ENCODE measurements around the gene KLK1.

KLK1 gene

GRCh38 chr19:50799547-50799851 is 24.1 kb downstream of the KLK1 start:
- Histone ChIP-seq H3K9me3 (ENCODE audit: control insufficient read depth, low read length) (no peaks in the 10 kb centered on the region), H3K36me3 (ENCODE audit: control insufficient read depth, insufficient read depth, low read length) (peaks cover 25% of the 10 kb centered on the region), H3K27ac (ENCODE audit: insufficient read depth, low read length, poor library complexity, severe bottlenecking) (no peak overlapping the region), H3K4me3 (ENCODE audit: insufficient read depth, low read depth, low read length, poor library complexity, severe bottlenecking) (no peak overlapping the region), H3K4me1 (ENCODE audit: control insufficient read depth, insufficient read depth, low read length, poor library complexity, severe bottlenecking) (peaks cover 9% of the 10 kb centered on the region), H3K27me3 (replicated peaks; ENCODE audit: control insufficient read depth, insufficient read depth, low read length, poor library complexity, severe bottlenecking) (no peaks in the 10 kb centered on the region)
- no peak for DNase-seq

GRCh38 chr19:50798659-50799546 is 24.7 kb downstream of the KLK1 start:
- Histone ChIP-seq H3K4me3 (ENCODE audit: insufficient read depth, low read depth, low read length, poor library complexity, severe bottlenecking) (no peak overlapping the region), H3K4me1 (ENCODE audit: control insufficient read depth, insufficient read depth, low read length, poor library complexity, severe bottlenecking) (peaks cover 9% of the 10 kb centered on the region), H3K27ac (ENCODE audit: insufficient read depth, low read length, poor library complexity, severe bottlenecking) (no peak overlapping the region), H3K27me3 (replicated peaks; ENCODE audit: control insufficient read depth, insufficient read depth, low read length, poor library complexity, severe bottlenecking) (no peaks in the 10 kb centered on the region), H3K36me3 (ENCODE audit: control insufficient read depth, insufficient read depth, low read length) (peaks cover 25% of the 10 kb centered on the region), H3K9me3 (ENCODE audit: control insufficient read depth, low read length) (no peaks in the 10 kb centered on the region)
- no peak for DNase-seq

GRCh38 chr19:50797781-50798658 is 25.6 kb downstream of the KLK1 start:
- H3K36me3 ChIP-seq (ENCODE audit: control insufficient read depth, insufficient read depth, low read length): peaks cover 25% of the 10 kb centered on the region
- H3K27ac ChIP-seq (ENCODE audit: insufficient read depth, low read length, poor library complexity, severe bottlenecking): no peak overlapping the region
- DNase-seq: no peak
- H3K4me1 ChIP-seq (ENCODE audit: control insufficient read depth, insufficient read depth, low read length, poor library complexity, severe bottlenecking): peaks cover under 1% of the 10 kb centered on the region
- H3K27me3 ChIP-seq (replicated peaks; ENCODE audit: control insufficient read depth, insufficient read depth, low read length, poor library complexity, severe bottlenecking): no peaks in the 10 kb centered on the region
- H3K4me3 ChIP-seq (ENCODE audit: insufficient read depth, low read depth, low read length, poor library complexity, severe bottlenecking): no peak overlapping the region
- no peaks in the 10 kb centered on the region for H3K9me3 ChIP-seq (ENCODE audit: control insufficient read depth, low read length)

GRCh38 chr19:50797429-50797780 is 26.2 kb downstream of the KLK1 start:
- no peaks in the 10 kb centered on the region for H3K27me3 ChIP-seq (replicated peaks; ENCODE audit: control insufficient read depth, insufficient read depth, low read length, poor library complexity, severe bottlenecking)
- no peak for DNase-seq
- no peaks in the 10 kb centered on the region for H3K4me1 ChIP-seq (ENCODE audit: control insufficient read depth, insufficient read depth, low read length, poor library complexity, severe bottlenecking)
- H3K9me3 ChIP-seq (ENCODE audit: control insufficient read depth, low read length): no peaks in the 10 kb centered on the region
- H3K27ac ChIP-seq (ENCODE audit: insufficient read depth, low read length, poor library complexity, severe bottlenecking): no peak overlapping the region
- peaks cover 25% of the 10 kb centered on the region for H3K36me3 ChIP-seq (ENCODE audit: control insufficient read depth, insufficient read depth, low read length)
- no peak overlapping the region for H3K4me3 ChIP-seq (ENCODE audit: insufficient read depth, low read depth, low read length, poor library complexity, severe bottlenecking)

- no peaks in the 10 kb centered on the region for H3K4me1 ChIP-seq (ENCODE audit: control insufficient read depth, insufficient read depth, low read length, poor library complexity, severe bottlenecking)
- H3K27me3 ChIP-seq (replicated peaks; ENCODE audit: control insufficient read depth, insufficient read depth, low read length, poor library complexity, severe bottlenecking): no peaks in the 10 kb centered on the region
- no peaks in the 10 kb centered on the region for H3K9me3 ChIP-seq (ENCODE audit: control insufficient read depth, low read length)
- H3K4me3 ChIP-seq (ENCODE audit: insufficient read depth, low read depth, low read length, poor library complexity, severe bottlenecking): no peak overlapping the region
- peaks cover 21% of the 10 kb centered on the region for H3K36me3 ChIP-seq (ENCODE audit: control insufficient read depth, insufficient read depth, low read length)
- H3K27ac ChIP-seq (ENCODE audit: insufficient read depth, low read length, poor library complexity, severe bottlenecking): no peak overlapping the region
- no peak for DNase-seq
These were observed 26.8 kb downstream of the KLK1 start for GRCh38 chr19:50796634-50797428.

GRCh38 chr19:50796128-50796633 is 27.4 kb downstream of the KLK1 start:
- H3K9me3 ChIP-seq (ENCODE audit: control insufficient read depth, low read length): no peaks in the 10 kb centered on the region
- no peak overlapping the region for H3K4me3 ChIP-seq (ENCODE audit: insufficient read depth, low read depth, low read length, poor library complexity, severe bottlenecking)
- no peaks in the 10 kb centered on the region for H3K27me3 ChIP-seq (replicated peaks; ENCODE audit: control insufficient read depth, insufficient read depth, low read length, poor library complexity, severe bottlenecking)
- peaks cover 19% of the 10 kb centered on the region for H3K36me3 ChIP-seq (ENCODE audit: control insufficient read depth, insufficient read depth, low read length)
- H3K27ac ChIP-seq (ENCODE audit: insufficient read depth, low read length, poor library complexity, severe bottlenecking): no peak overlapping the region
- no peaks in the 10 kb centered on the region for H3K4me1 ChIP-seq (ENCODE audit: control insufficient read depth, insufficient read depth, low read length, poor library complexity, severe bottlenecking)
- DNase-seq: no peak

- Histone ChIP-seq H3K4me3 (ENCODE audit: insufficient read depth, low read depth, low read length, poor library complexity, severe bottlenecking) (no peak overlapping the region), H3K4me1 (ENCODE audit: control insufficient read depth, insufficient read depth, low read length, poor library complexity, severe bottlenecking) (no peaks in the 10 kb centered on the region), H3K36me3 (ENCODE audit: control insufficient read depth, insufficient read depth, low read length) (peaks cover 17% of the 10 kb centered on the region), H3K27ac (ENCODE audit: insufficient read depth, low read length, poor library complexity, severe bottlenecking) (no peak overlapping the region), H3K27me3 (replicated peaks; ENCODE audit: control insufficient read depth, insufficient read depth, low read length, poor library complexity, severe bottlenecking) (no peaks in the 10 kb centered on the region), H3K9me3 (ENCODE audit: control insufficient read depth, low read length) (no peaks in the 10 kb centered on the region)
- DNase-seq: no peak
These were observed 27.9 kb downstream of the KLK1 start for GRCh38 chr19:50795664-50796073.

GRCh38 chr19:50794876-50795663 is 28.5 kb downstream of the KLK1 start:
- Histone ChIP-seq H3K27me3 (replicated peaks; ENCODE audit: control insufficient read depth, insufficient read depth, low read length, poor library complexity, severe bottlenecking) (no peaks in the 10 kb centered on the region), H3K4me1 (ENCODE audit: control insufficient read depth, insufficient read depth, low read length, poor library complexity, severe bottlenecking) (no peaks in the 10 kb centered on the region), H3K27ac (ENCODE audit: insufficient read depth, low read length, poor library complexity, severe bottlenecking) (no peak overlapping the region), H3K4me3 (ENCODE audit: insufficient read depth, low read depth, low read length, poor library complexity, severe bottlenecking) (no peak overlapping the region), H3K9me3 (ENCODE audit: control insufficient read depth, low read length) (no peaks in the 10 kb centered on the region), H3K36me3 (ENCODE audit: control insufficient read depth, insufficient read depth, low read length) (peaks cover 17% of the 10 kb centered on the region)
- no peak for DNase-seq

Data from effector memory CD4-positive, alpha-beta T cell (primary cell).